Rectal smooth muscle tissue (tissue), 1 donor: ENCODE results near the gene GRIK3.

Source experiments
- H3K27ac ChIP-seq: one replicate; pipeline ENCODE4 v1.7.0; 2013; ENCODE audit warnings: low read depth, low read length, inconsistent platforms
- H3K27me3 ChIP-seq: one replicate; pipeline ENCODE4 v1.7.0; 2013; ENCODE audit warnings: low read length; ENCODE audit not compliant: control insufficient read depth, insufficient read depth
- H3K36me3 ChIP-seq: one replicate; pipeline ENCODE4 v1.7.0; 2013; ENCODE audit warnings: low read length; ENCODE audit not compliant: control insufficient read depth, insufficient read depth
- H3K4me1 ChIP-seq: one replicate; pipeline ENCODE4 v1.7.0; 2013; ENCODE audit warnings: low read length; ENCODE audit not compliant: control insufficient read depth, insufficient read depth
- H3K4me3 ChIP-seq: one replicate; pipeline ENCODE4 v1.7.0; 2013; ENCODE audit warnings: low read length
- H3K9ac ChIP-seq: one replicate; pipeline ENCODE4 v1.7.0; 2013; ENCODE audit warnings: low read length

The GRIK3 gene

DNA sequence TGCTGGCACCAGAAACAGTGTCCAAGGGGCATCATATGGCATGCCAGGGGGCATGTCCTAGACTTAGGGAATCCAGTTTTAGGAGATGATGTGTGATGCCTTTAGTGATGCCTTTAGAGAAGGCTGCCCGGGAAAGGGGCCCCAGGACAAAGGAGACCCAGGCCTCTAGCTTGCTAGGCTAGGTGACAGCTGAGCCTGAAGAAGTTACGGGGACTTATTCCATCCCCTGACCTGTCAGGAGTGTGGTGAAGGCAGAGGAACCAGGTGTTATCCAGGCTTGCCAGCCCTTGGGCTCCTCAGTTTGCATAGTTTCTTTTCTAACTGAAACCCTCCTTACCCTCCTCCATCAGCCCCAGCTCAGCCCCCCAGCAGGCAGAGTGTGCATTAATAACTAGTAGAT is 281.9 kb downstream of the GRIK3 start:
- Histone ChIP-seq H3K9ac (no peak overlapping the region), H3K27me3 (no peaks in the 10 kb centered on the region), H3K27ac (no peak overlapping the region), H3K36me3 (no peaks in the 10 kb centered on the region), H3K4me1 (no peaks in the 10 kb centered on the region), H3K4me3 (no peak overlapping the region)

DNA sequence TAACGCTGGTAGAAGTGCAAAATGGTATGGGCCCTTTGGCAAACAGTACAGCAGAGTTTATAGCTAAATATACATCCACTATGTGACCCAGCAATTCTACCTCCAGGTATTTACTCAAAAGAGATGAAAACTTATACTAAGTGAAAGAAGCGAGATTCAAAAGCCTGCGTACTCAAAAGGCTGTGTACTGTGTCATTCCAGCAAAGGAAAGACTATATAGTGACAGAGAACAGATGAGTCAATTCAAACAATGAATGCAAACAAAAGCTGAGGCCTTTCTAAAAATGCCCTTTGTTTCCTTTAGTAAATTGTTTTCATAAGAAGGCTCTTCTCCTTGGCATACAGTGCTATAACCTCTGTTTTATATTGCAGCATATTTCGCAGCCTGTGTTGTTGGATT is 282.8 kb downstream of the GRIK3 start:
- H3K27ac ChIP-seq = no peak overlapping the region

DNA sequence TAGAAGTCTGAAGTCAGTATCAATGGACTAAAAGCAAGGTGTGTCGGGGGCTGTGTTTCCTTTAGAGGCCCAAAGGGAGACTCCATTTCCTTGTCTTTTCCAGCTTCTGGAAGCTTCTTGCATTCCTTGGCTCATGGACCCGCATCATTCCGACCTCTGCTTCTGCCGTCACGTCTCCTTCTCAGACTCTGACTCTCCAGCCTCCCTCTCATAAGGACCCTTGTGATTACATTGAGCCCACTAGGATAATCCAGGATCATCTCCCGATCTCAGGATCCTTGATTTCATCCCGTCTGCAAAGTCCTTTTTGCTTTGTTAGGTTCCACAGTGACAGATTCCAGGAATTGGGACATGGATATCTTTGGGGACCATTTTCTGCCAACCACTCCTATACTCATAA is 285.8 kb downstream of the GRIK3 start:
- Histone ChIP-seq H3K9ac (no peak overlapping the region), H3K4me3 (no peak overlapping the region), H3K4me1 (no peaks in the 10 kb centered on the region), H3K27ac (no peak overlapping the region), H3K27me3 (no peaks in the 10 kb centered on the region), H3K36me3 (no peaks in the 10 kb centered on the region)

More for the DNA sequence above, 282.8 kb downstream of the GRIK3 start:
- no peak overlapping the region for H3K9ac ChIP-seq
- no peaks in the 10 kb centered on the region for H3K36me3 ChIP-seq
- H3K4me1 ChIP-seq = no peaks in the 10 kb centered on the region
- H3K4me3 ChIP-seq = no peak overlapping the region
- no peaks in the 10 kb centered on the region for H3K27me3 ChIP-seq
